Epidermal melanocyte (primary cell): ENCODE results near the gene IL17F.

Experiments used
- DNase-seq: peaks from one replicate; pipeline ENCODE4 v3.0.0; 2011; ENCODE audit warnings: low spot score; ENCODE audit not compliant: insufficient read length

Gene IL17F

DNA sequence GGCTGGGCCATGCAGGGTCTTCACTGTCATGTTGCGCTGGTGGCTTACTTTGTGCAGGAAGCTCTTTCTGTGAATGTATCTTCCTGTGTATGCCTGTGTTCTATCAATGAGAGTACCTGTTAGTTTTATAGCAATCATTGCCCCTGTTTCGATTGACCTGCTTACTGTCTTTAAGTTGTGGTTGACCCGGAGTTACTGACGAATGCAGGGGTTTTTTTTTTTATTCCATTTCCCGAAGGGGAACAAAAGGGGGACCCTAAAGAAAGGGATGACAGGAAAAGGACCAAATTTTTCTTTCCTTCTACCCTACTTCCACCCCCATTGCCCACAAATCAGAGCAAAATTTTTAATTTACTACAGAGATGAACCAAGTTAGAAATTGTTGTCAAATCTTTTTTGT, at the start of gene IL17F:
IL17F (minus strand) TSS at position 101 of the 400 bp plus-strand sequence; CDS start at position 30, 71 bp downstream.
- no peak for DNase-seq

DNA sequence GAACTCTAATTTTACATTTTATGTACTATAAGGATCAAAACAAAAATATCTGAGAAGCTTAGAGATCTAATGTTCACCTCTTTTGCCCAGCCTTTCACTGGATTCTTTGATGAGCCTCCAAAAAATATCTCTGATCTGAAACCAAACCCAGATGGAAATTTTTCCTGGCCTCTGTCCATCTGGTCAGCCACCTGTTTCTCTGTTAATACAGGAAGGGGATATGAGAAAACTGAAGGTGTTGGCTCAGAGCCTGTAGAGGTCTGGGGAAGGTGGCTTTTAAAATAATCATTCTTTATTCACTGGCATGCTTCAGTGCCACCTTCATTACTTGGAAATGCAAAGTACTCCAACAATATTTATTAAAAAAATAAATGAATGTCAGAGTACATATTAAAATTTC, 48.8 kb upstream of the IL17F start:
- DNase-seq: no peak

DNA sequence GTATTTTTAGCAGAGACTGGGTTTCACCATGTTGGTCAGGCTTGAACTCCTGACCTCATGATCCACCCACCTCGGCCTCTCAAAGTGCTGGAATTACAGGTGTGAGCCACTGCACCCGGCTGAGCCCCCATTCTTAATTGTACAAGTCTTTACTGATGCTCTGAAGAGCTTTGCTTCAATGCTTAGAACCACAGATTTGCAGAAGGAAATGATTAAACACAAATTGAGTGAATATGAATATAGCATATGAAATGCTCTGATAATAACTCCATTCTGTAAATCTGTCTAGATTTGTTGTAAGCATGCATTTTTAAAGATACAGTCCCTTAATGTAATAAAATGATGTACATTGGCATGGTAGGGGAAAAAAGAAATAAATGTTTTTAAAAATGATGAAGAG, 44.5 kb upstream of the IL17F start:
- DNase-seq: no peak

DNA sequence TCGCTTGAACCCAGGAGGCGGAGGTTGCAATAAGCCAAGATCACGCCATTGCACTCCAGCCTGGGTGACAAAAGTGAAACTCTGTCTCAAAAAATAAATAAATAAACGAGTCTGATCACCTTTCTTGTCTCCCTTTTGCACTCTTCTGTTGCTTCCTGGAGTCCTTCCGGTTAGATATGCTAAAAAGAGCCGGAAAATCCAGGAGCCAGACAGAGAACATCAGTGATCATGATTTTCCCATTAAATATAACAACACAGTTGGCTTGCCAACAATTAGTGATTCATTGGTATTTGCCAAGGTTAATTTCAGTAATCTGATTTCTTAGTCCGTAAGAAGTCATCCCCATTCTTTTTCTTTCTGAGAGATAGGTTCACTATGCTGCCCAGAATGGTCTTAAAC, 43.9 kb upstream of the IL17F start:
- DNase-seq: no peak

DNA sequence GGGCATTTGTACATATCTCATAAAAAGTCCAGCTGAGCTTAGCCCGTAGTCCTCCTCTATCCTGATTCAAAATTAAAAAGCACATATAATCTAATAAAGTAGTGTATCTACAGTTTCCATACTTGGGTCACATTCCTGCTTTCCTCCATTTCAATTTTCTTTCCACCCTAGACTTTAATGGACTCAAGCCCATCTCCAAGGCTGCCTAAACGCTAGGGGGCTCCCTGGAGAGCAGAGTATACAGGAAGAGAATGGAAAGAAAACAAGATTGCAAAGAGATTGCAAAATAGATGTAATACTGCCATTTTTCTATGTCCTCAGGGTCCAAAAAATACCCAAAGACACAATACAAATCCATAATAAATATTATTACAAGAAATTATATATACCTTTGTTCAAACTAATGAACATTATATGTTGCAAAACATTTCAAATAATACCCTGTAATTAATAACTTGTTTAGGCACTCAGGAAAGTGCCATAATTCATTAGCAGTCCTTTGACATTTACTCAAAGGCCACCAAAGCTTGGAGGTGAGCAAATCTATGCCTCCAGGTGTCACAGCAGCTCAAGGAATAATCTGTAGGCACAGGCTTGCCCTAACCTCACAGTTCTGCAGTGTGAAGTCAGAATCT, 42.6 kb upstream of the IL17F start:
- DNase-seq: peak; percentile 59

DNA sequence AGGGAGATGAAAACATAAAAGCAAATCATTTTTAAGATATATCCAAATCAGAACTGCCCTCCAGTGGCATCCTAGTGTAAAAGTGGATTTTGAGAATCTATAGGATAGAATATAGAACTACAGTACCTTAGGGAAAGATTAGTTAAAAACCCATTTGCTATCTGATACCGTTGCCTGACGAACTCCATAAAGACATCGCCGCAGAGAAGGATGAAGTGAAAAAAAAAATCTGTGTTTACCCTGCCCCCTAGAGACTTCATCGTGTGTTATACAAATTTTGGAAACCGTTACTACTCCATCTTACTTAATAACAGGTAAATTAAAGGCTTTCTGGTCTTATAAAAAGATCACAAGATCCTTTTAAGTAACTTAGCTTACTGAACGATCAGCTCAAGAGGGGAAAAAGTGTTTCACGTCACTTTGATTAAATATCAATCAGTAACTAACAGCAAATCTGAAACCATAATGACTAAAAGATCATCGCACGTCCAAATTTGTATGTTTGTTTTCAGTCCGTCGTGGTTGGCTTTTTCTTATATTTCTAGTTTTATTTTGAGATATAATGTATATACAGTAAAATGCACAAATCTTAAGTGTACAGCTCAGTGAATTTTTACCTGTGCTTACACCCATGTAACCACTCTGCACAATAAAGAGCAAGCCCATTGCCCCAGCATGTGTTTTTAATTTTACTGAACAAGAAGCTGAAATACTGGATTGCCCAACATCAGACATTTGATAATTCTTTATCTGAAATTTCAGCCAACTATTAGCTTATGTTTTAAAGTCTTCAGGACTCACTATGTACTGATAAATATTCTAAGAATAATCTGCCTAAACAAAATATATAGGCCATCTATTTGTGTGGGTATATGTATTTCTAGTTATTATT, 41.1 kb upstream of the IL17F start:
- DNase-seq: no peak

DNA sequence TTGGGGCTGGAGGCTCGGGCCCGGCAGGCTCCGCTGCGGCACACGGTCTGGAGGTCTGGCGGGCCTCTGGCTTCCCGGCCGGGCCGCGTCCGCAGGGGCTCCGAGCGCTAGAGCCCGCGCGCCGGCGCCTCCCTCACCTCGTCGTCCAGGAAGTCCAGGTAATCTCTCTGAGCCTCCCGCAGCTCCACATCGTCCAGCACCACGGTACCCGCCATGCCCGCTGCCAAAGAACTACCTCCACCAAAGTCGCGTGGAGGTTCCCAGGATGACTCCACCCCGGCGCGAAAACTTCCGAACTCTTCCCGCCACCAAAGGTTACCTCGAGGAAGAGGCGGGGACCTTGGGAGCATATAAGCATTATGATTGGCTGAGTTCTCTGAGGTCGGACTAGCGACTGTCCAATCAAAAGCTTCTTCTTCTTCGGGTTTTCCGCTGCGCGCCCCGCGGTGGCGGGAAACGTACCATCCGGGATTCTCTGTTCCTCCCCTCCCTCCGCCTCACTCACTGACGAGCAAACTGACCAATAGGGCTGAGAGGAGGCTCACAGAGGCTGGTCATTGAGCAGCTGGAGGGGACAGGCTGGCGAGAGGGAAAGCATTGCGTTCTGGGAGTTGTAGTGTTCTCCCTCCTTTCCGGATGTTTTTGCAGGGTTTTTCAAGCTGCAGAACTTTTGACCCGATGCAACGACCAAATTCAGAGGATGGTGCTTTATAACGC, 40.3 kb upstream of the IL17F start, which contains the start of gene MCM3:
MCM3 (minus strand) TSS at position 283 of the 717 bp plus-strand sequence; CDS start at position 215, 68 bp downstream.
- peak; percentile 96 for DNase-seq

DNA sequence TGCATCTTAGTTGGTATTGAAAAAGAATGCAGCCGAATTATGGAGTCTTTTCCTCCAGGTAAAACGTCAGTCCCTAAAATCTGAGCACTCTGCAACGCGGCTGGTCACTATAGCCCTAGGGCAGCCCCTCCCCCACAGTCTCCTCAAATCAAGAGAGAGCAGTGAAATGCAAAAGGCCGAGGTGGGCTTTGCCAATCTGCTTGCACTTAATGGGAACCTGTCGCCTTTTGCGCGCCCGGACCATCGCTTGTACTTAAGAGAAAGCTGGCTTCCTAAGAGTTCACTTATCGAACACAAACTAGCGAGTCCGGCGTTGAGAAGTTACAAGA, 39.8 kb upstream of the IL17F start:
- DNase-seq: no peak

DNA sequence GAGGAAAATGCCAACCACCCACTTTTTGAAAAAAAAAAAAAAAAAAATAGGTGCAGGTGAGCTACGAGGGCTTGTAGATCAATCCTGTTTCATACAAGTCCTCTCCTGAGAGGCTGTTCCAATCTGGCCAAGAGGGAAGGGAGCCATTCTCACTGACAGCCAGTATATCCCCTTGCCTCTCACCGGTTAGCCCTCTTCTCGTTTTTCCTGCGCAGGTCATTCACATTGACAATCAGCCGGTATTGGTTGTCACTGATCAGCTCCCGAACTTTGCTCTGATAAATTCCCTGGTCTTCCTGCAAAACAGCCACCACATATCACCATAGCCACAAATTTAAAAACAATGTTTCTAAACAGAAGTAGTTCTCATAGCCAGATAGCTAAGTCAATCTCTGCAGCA, 38.8 kb upstream of the IL17F start:
- DNase-seq: no peak

DNA sequence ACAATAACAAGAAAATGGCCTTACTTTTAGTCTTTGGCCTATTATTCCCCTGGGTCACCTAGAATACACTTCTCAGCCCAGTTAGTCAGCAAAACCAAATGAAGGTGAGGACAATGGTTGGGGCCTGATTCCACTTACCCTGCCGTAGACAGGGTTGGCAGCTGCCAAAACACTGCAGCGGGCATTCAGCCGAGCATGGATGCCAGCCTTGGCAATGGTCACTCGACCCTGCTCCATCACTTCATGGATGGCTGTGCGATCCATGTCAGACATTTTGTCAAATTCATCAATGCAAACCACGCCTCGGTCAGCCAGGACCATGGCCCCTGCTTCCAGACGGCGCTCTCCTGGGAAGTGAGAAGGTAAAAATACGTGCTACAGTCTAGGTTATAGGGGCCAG, 31.8 kb upstream of the IL17F start:
- DNase-seq: no peak

DNA sequence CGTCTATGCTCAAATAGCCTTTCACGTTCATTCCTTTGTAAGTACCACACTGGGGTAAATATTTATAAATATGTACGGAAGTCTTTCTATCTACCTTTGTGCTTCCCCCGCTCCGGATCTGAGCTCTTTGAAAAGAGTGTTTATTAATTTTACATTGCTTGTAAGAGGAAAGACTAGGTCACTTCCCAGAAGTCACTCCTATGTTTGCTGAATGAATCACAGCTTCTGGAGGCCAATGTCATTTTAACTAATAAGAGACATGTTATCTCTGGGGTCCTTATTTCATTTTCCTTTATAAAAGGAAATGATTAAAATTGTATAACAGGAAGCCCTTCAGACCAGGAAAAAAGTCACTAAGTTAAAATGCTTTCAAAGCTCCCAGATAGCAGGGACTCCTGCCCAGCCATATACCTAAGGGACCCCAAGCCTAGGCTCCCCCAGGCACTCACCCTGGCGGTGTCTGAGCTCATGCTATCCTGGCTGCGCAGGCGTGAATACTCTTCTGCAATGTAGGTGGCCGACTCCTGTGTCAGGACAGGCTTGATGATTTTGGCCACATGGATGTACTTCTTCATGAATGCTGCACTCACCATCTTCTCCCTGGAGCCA, 27.7 kb upstream of the IL17F start:
- no peak for DNase-seq

DNA sequence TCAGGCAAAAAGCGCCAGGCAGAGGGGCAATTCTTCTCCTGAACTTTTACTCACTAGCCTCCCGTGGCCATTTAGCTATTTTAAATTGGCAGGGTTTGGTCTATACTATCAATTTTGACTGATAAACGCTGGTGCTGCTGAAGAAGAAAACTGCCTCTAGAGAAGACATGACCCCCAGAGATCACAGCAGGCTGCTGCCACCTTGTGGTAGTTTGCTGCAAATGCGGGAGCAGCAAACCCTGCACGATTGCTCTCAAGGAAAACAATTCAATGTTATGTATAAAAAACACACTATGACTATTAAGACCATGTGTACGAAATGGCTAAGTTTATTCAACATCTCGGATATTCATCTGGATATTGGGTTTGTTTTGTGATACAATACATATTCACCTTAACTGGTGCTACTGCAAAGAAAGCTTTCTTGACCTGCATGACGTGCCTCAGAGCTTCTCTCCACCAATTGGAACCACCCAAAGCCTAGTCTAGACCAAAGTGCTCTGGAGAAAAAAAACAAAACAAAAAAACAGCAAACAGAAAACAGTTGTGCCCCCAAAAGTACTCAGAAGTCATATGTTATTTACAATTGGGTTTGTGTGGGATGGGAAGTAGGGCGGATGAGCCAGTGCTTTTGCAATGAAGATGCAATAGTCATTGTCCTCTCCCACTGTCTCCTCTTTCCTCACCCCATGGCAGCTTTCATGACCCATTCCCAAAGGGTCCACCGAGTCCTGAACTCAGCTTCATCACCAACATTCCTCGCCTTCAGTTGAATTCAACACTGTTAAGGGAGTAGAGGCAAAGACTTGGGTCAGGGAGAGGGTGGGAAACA, 19.6 kb upstream of the IL17F start:
- DNase-seq: no peak

DNA sequence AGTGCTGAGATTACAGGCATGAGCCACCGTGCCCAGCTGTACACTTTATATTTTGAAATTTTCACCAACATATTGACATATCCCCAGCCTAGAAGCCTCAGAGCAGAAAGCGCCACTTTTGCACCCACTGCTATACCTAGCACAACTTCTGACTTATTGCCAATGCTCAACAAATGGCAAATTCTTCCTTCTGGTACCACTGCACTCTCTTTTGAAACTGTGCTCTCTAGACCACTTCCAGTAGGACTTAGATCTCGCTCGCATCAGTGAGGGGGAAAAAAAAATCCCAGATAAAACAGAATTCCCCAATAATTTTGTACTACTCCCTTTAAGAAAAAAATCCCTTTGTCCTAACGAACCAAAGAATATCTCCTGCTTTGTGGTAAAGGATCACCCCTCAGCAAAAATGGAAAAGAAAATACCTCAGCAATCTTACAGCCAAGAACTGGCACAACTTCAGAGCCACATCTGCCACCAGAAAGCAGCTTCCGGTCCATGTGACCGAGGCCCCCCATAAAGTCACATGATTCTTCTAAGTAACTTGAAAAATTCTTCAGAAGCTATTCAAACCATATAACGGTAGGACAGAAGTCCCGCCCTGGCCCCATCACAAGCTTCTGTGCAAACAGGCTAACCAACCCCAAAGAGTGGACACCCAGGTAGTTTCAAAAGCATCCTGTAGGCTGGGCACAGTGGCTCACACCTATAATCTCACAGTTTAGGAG, 18.5 kb upstream of the IL17F start:
- DNase-seq: no peak

DNA sequence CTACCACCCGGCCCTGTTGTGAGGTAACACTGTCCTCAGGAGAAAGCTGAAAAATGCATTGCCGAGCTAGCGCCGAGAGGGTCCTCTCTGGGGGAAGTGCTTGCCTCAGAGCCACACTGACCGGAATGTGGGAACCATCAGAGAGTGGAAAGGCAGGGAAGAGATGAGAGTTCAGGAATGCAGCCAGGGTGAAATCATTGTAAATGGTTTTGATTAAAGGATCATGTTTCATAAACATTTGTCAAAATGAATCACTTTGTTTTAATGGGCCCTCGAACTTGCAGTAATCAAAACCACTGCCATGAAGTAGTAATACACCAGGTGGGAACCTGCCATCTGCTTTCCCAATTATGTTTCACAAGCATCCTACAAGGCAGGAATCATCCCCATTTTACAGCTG, 16.9 kb upstream of the IL17F start:
- DNase-seq: no peak

DNA sequence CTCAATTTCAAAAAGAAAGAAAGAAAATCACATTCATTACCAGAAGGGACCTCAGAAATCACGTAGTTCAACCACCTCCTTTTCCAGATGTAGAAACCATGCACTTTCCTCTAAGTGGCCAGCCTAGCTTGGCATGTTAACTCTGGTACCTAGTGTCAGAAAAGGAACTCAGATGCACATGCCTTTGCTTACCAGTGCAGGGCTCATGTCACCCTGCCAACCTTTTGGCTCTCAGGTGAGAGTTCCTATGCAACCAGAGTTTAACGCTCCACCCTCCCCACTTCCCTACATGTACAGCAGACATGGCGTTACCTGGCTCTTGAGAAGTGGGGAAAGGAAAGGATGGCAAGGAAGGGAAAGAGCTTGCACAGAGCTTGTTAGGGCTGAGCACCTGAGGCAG, 16.3 kb upstream of the IL17F start:
- no peak for DNase-seq

DNA sequence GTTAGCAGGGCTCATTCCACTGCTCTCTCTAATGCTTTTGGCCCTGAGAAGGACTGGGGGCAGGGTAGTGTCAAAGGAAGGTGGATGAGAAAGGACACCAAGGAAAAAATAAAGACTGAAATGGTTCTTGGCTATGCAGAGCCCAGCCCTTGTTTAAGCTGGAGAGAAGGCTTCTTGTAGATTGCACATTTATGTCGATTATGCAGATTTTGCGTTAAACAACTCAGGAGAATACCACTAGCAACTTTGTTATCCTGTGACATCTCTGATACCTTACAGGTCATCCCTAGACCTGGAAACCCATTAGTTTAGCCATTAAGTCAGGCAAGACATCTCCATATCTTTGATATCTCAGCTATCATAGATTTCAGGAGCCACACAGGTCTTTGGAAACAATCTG, 11.1 kb upstream of the IL17F start:
- no peak for DNase-seq

DNA sequence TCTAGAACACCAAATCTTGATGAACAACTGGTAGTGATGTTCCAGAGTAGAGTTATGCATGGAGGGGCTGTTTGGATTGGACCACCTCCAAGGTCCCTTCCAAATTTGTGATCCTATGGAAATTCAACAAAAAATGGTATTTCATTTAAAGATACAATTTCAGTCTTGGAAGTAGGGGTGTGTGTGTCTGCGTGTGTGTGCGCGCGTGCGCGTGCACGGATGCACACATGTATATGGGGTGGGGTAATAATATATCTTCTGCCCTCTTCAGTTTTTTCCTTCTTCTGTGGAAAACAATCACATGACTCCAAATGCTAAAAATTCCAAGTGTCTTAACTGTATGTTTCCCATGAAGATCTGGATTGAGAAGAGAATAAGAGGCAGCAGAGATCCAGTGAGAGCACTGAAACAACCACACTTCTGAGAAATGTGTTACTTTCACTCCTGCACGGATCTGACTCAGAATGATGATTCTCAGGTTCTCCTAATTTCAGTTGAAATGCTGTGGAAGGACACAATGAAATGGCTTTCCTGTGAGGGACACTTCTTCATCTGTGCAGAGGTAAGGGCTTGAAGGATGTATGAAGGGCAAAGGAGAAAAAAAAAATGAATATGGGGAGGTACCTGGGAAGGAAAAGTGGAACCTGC, 10.6 kb upstream of the IL17F start:
- DNase-seq: no peak

DNA sequence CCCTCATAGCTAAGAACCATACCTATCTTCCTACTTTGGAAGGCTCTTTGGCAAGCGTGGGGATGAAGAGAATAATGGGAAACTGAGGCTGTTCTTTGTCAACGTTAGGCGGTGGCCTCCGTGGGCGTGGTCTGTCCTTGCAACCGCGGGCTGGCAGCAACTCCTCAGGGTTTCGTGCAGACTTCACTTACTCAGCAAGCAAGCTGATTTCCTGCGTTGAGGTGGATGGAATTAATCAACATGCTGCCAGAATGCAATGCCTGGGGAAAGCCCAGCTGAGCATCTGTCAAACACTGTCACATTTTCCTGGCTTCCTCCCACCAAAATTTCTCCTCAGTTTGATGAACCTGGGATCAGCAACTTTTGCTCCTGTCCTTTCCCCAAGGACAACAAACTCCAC, 9.2 kb upstream of the IL17F start:
- DNase-seq: no peak

DNA sequence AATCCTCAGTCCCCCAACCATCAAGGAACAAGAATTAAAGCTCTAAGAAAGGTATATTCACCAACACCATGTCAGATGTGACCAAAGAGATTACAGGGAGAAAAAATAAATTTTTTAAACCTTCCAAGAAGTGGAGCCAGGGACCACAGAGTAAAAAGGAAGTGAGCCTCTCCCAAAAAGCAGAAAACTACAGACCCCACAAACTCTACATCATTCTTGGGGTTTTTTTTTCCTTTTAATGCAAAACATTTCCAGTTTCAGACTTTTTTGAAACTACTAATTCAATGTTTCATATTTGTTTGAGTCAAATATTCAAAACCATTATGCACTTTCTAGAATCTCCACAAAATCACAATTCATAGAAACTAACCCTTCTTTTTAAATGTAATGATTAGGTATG, 6.8 kb upstream of the IL17F start:
- no peak for DNase-seq

DNA sequence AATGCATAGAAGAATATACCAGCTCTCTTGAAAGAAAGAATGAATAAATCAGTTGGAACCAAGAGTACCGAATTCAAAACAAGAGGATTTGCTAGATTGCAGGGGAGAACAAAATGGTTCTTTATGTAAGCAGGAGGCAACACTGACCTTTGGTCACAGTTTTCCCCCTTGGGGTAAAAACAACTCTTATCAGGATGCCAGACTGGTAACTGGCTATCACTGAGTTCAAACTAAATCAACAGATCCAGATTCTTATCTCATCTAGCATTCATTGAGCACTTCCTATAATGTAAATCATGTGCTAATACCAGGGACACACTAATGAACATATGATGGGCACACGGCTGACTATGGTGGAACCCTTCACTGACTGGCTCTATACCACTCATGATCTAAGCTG, 4.8 kb upstream of the IL17F start:
- no peak for DNase-seq
